ENCODE data around the gene COL5A1. TPM values are rescaled to one million over a fixed set of nuclear protein-coding genes. Genes with fewer than 3 reads are reported as not detected.

COL5A1 gene
- polyA plus RNA-seq, 3 donors, result 0.01 TPM; not detected in 2

DNA sequence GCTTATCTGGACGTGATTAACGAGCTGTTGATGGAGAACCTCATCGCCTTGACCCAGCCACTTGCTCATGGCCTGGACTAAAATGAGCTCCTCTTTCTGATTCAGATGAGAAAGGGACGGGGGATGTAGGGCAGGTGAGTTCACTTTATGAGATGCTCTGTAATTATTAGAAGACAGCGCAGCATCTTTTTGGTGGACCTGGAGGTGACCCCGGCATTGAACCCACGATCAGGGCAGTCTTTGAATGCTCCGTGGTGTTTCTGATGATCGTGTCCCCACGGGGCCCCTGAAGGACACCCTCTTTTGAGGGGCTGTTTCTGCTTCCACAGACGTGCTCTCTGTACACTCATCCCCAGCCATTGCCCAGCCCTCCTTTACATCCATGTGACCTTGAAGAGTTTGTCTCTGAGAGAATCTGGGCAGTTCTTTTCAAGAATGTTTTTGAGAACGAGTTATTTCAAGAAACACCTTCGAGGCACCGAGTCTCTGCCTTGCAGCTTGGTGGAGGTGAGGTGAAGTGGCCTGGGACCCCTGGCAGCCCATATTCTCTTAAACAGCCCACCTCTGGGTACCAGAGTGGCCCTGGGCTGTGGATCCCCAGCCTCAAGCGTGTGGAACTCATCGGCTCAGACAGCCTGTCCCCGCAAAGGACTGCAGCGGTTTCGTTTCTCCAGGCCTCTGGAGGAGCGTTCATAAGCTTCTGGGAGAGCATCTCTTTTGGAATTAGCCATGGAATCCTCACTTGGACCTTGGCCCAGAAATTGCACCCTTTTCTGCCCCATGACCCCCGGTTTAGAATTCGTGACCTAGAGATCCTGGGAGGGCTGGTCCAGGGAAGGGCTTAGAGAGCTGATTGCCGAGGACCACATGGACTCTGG lies 50.3 kb downstream of the COL5A1 start:
- H3K36me3 Mint-ChIP-seq, result no peaks in the 10 kb centered on the region
- TF ChIP-seq, protein P1, sequence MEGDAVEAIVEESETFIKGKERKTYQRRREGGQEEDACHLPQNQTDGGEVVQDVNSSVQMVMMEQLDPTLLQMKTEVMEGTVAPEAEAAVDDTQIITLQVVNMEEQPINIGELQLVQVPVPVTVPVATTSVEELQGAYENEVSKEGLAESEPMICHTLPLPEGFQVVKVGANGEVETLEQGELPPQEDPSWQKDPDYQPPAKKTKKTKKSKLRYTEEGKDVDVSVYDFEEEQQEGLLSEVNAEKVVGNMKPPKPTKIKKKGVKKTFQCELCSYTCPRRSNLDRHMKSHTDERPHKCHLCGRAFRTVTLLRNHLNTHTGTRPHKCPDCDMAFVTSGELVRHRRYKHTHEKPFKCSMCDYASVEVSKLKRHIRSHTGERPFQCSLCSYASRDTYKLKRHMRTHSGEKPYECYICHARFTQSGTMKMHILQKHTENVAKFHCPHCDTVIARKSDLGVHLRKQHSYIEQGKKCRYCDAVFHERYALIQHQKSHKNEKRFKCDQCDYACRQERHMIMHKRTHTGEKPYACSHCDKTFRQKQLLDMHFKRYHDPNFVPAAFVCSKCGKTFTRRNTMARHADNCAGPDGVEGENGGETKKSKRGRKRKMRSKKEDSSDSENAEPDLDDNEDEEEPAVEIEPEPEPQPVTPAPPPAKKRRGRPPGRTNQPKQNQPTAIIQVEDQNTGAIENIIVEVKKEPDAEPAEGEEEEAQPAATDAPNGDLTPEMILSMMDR (IDR thresholded peaks at IDR 0.05), result no peak

DNA sequence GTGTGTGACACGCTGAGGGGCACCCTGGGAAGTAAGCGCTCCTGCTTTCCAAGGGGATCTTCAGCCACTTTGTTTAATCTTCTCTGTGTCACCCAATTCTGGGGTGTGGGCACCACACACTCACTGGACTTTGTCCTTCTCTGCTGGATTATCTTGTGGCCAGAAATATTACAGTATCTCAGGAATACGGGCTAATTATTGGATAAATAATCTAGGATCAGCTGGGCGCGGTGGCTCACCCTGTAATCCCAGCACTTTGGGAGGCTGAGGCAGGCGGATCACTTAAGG lies 50.9 kb downstream of the COL5A1 start:
- Histone ChIP-seq H3K9ac (ENCODE audit: insufficient read depth, low read length, poor library complexity, severe bottlenecking) (no peak overlapping the region), H3K9me3 (replicated peaks in 1 of 2; ENCODE audit: control insufficient read depth in 1 of 2, insufficient read depth in 1 of 2, low read length in 2 of 2) (no peaks in the 10 kb centered on the region), H4K20me1 (ENCODE audit: insufficient read depth, low read length) (no peaks in the 10 kb centered on the region), H3K27me3 (ENCODE audit: control insufficient read depth in 2 of 2, insufficient read depth in 2 of 2, low read length in 2 of 2) (no peaks in the 10 kb centered on the region), H3K4me2 (replicated peaks; ENCODE audit: extremely low read depth, low read length, poor library complexity, severe bottlenecking) (no peak overlapping the region), H3K79me2 (ENCODE audit: insufficient read depth, low read length) (no peaks in the 10 kb centered on the region), H3K4me3 (replicated peaks in 1 of 3; ENCODE audit: low read depth in 2 of 3, low read length in 3 of 3) (no peak overlapping the region), H3K27ac (ENCODE audit: low read depth in 1 of 2, low read length in 2 of 2) (no peak overlapping the region), H3K4me1 (ENCODE audit: control insufficient read depth in 1 of 2, insufficient read depth in 2 of 2, low read length in 2 of 2) (no peaks in the 10 kb centered on the region), H2AFZ (ENCODE audit: insufficient read depth, low read depth, low read length, poor library complexity, severe bottlenecking) (no peak overlapping the region), H3K36me3 (replicated peaks in 1 of 2; ENCODE audit: control insufficient read depth in 1 of 2, insufficient read depth in 2 of 2, low read length in 2 of 2) (no peaks in the 10 kb centered on the region)
- H3K36me3 Mint-ChIP-seq, result no peaks in the 10 kb centered on the region
- no peaks in the 10 kb centered on the region for H3K9me3 Mint-ChIP-seq
- H3K4me1 Mint-ChIP-seq, result no peaks in the 10 kb centered on the region
- WGBS (ENCODE audit: insufficient coverage), result 98% methylated on average over 5 of the region's 6 CpGs
- TF ChIP-seq, protein P1 (IDR thresholded peaks at IDR 0.05), result no peak
- intact Hi-C loops (cut with micrococcal nuclease), result no loop called here
- no peak overlapping the region for H3K4me3 Mint-ChIP-seq
- peaks cover 7 to 16% (median 13%) of the 10 kb centered on the region in 3 donors for H3K27me3 Mint-ChIP-seq (ENCODE audit: low read depth in 3 of 3)
- H3K27ac Mint-ChIP-seq, result no peak overlapping the region
- DNase-seq, result no peak

More for the DNA sequence above, 50.3 kb downstream of the COL5A1 start:
- no peaks in the 10 kb centered on the region for H3K9me3 ChIP-seq (replicated peaks in 1 of 2; ENCODE audit: control insufficient read depth in 1 of 2, insufficient read depth in 1 of 2, low read length in 2 of 2)
- no peaks in the 10 kb centered on the region for H4K20me1 ChIP-seq (ENCODE audit: insufficient read depth, low read length)
- 89% methylated on average over 19 of the region's 23 CpGs for WGBS (ENCODE audit: insufficient coverage)
- no peaks in the 10 kb centered on the region for H3K27me3 ChIP-seq (ENCODE audit: control insufficient read depth in 2 of 2, insufficient read depth in 2 of 2, low read length in 2 of 2)
- H3K4me2 ChIP-seq (replicated peaks; ENCODE audit: extremely low read depth, low read length, poor library complexity, severe bottlenecking), result no peak overlapping the region
- no peak overlapping the region for H3K4me3 ChIP-seq (replicated peaks in 1 of 3; ENCODE audit: low read depth in 2 of 3, low read length in 3 of 3)
- H3K9me3 Mint-ChIP-seq, result no peaks in the 10 kb centered on the region
- H3K79me2 ChIP-seq (ENCODE audit: insufficient read depth, low read length), result no peaks in the 10 kb centered on the region
- H3K27me3 Mint-ChIP-seq (ENCODE audit: low read depth in 3 of 3), result peaks cover 9 to 19% (median 12%) of the 10 kb centered on the region in 3 donors
- DNase-seq, result no peak
- no peaks in the 10 kb centered on the region for H3K4me1 Mint-ChIP-seq
- no peak overlapping the region for H3K9ac ChIP-seq (ENCODE audit: insufficient read depth, low read length, poor library complexity, severe bottlenecking)
- H3K4me1 ChIP-seq (ENCODE audit: control insufficient read depth in 1 of 2, insufficient read depth in 2 of 2, low read length in 2 of 2), result no peaks in the 10 kb centered on the region
- H3K4me3 Mint-ChIP-seq, result no peak overlapping the region
- peak overlapping the region in 1 of 7 donors; percentile 30 for H3K27ac Mint-ChIP-seq
- no peak overlapping the region for H2AFZ ChIP-seq (ENCODE audit: insufficient read depth, low read depth, low read length, poor library complexity, severe bottlenecking)
- H3K36me3 ChIP-seq (replicated peaks in 1 of 2; ENCODE audit: control insufficient read depth in 1 of 2, insufficient read depth in 2 of 2, low read length in 2 of 2), result no peaks in the 10 kb centered on the region
- no peak overlapping the region for H3K27ac ChIP-seq (ENCODE audit: low read depth in 1 of 2, low read length in 2 of 2)
- intact Hi-C loops (cut with micrococcal nuclease), result no loop called here

Data from CD14-positive monocyte (primary cell).